GM10266 (cell line): ENCODE data around the gene STXBP2.
"Not testable (repeated sequence)": the region's sequence is repeated elsewhere in the genome, so short reads cannot be mapped to it uniquely, and the experiment has no call there.

ENCODE experiments used
- DNase-seq: peaks from one replicate; pipeline ENCODE4 v3.0.0; 2012; ENCODE audit errors: extremely low spot score
- CTCF ChIP-seq: IDR thresholded peaks from 2 replicates; pipeline ENCODE4 v1.5.1; 2012; ENCODE audit warnings: mild to moderate bottlenecking, low read depth; ENCODE audit not compliant: control insufficient read depth, insufficient read depth; ENCODE audit errors: missing control alignments

The STXBP2 gene

GRCh38 chr19:7643031-7643415 lies 6.1 kb downstream of the STXBP2 start:
- no peak for TF ChIP-seq CTCF
- DNase-seq = no peak

- DNase-seq = not testable (repeated sequence)
Measured at GRCh38 chr19:7643629-7644549, 7.0 kb downstream of the STXBP2 start.

GRCh38 chr19:7644550-7644877 lies 7.6 kb downstream of the STXBP2 start:
- TF ChIP-seq CTCF = no peak
- no peak for DNase-seq

- DNase-seq = no peak
- TF ChIP-seq CTCF = no peak
Measured at GRCh38 chr19:7645163-7645562, 8.3 kb downstream of the STXBP2 start.

GRCh38 chr19:7645656-7646425 lies 8.9 kb downstream of the STXBP2 start:
- no peak for DNase-seq
- no peak for TF ChIP-seq CTCF

GRCh38 chr19:7646426-7646700 lies 9.5 kb downstream of the STXBP2 start:
- no peak for TF ChIP-seq CTCF
- DNase-seq = no peak

- TF ChIP-seq CTCF = no peak
- DNase-seq = no peak
Measured at GRCh38 chr19:7647156-7647555, 10.2 kb downstream of the STXBP2 start.
